Stimulated activated CD4-positive, alpha-beta T cell treated with anti-CD3 and anti-CD28 coated beads, Interleukin-15, amount 100 ng/mL, for 48 hours (primary cell): ENCODE measurements around the gene SLC22A23.
"Not testable (repeated sequence)": the region's sequence is repeated elsewhere in the genome, so short reads cannot be mapped to it uniquely, and the experiment has no call there.

Experiments
- DNase-seq, 2 donors: peaks; one replicate each; pipeline ENCODE4 v3.0.0-alpha.2; 2020; ENCODE audit warnings: low read depth in 2 of 2

SLC22A23 gene

DNA sequence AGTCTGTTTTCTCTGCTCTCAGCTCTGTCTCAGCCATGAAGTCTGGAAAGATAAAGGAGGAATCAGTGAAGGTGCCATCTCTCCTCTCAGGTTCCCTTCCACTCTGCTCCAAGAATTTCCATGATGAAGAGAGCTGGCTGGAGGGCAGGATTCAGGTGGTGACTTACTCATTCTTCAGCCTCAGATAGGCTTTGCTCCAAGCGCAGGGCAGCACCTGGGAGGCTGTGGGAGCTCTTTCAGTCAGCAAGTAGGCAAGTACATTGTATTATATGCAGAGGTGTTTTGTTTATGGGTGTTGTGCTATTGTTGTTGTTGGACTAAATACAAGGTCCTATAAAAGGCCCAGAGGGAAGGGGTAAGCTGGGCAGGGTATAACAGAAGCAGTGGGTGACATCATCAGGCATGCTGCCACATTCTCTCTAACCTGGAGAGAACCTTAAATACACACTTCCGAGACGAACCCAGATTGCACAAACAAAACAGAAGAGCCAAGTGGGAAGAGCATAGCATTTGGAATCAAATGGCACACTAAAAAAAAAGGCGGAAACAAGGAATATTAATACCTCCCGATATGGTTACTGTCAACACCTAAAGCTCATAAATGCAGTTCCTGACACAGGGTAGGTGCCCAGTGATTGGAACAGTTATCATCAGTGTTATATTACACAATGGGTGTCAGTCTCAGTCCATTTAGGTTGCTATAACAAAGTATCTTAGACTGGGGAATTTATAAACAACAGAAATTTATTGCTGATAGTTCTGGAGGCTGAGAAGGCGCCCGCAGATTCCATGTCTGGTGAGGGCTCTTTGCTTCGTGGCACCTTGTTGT is 212.6 kb downstream of the SLC22A23 start:
- DNase-seq: no peak

DNA sequence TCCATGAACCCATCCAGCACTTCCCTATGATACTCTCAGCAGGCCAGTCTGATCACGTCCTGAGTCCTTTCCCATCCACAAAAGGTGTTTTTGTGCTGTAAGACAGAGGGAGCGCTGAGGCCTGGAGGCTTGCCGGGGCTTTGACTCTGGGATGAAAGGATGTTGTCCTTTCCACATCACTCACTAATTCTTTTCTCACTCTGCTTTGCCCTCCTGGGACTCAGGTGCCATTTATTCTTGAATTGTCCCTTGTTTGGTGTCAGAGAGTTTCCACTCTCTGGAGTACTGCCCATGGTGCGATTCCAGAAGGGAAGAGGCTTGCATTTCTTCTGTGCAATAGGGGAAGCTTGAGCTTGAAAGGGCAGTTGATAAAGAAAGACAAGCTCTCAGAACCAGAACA is 214.1 kb downstream of the SLC22A23 start:
- no peak for DNase-seq

- not testable (repeated sequence) for DNase-seq
These were observed 215.1 kb downstream of the SLC22A23 start for GRCh38 chr6:3241745-3242144.

- DNase-seq: no peak
These were observed 216.3 kb downstream of the SLC22A23 start for GRCh38 chr6:3240595-3240994.

DNA sequence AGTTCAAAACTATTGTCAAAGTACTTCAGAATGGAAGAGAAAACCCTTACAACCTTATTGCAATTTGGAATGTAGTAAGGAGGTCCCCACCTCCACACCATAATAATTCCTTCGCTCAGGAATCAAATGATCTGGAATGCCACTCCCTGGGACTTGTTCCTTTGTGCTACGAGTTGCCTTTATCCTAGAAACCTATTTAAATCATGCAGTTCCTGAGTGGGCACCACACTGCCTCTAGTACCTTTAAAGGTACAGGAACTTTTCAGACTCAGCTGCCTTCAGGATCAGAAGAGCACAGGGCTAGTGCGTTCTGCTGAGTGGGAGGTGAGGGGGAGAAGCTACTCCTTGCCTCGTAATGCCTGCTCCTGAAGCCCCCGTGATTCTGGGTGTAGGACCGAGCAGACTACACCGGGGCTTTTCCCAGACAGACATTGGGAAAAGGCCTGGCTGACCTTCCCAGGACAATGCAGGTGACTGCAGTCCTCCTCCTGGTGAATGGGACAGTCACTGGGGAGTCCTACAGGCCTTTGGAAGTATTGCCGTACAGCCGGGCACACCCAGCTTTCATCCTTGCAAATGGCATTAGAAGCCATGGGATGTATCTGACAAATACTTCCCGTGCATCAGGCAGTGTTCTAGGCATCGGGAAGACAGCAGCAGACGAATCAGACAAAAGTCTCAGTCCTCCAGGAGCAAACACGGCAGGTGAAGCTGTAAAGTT is 217.6 kb downstream of the SLC22A23 start:
- no peak for DNase-seq

GRCh38 chr6:3237761-3238662 is 218.8 kb downstream of the SLC22A23 start:
- DNase-seq: no peak

DNA sequence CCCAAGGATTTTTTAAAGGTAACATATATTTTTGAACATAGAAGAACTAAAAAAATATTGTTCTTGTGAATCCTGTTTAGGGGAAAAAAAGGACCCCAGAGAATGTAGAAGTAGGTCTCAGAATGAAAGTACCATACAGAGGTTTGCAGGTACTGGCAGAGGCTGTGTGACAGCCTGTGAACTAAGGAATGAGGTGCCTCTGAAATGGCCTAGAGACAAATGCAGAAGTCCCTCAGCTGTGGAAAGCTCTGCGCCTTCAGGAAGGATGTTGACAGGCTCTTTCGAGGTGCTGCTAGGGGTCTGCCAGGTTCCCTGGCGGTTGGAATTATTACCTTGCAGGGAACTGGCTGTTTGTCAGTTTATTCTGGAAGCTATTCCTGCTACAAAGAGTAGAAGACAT is 220.8 kb downstream of the SLC22A23 start:
- no peak for DNase-seq

DNA sequence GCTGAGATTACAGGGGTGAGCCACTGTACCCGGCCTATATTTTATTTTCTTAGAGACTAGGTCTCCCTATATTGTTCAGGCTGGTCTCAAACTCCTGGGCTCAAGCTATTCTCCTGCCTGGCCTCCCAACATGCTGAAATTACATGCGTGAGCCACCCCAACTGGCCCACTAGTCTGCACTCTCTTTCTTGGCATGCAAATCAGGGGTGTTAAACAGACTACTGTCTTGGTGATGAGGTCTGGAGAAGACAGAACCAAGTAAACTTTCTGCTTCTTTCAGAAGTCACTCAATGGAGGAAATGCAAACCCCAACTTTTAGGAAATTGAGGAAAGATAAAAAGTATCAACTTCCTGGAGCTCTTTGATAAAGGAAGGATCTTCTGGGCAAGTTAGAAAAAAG is 221.4 kb downstream of the SLC22A23 start:
- DNase-seq: no peak

DNA sequence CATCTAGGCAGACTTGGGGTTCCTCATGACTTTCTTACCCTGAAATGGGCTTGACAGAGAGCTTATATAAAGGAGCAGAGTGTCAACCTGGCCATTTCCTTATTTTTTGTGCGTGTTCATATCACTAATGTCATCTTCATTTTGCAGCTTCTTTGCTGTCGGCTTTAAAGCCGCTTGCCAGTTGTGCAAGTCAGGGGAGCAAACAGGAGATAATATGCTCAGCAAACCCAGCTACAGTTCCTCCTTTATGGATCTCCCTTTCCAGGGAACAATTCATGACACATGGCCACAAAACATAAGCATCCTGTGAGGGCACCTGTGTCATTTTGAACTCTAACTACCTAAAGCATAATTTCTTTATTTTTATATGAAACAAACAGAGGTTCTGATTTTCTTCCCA is 222.9 kb downstream of the SLC22A23 start:
- no peak for DNase-seq

DNA sequence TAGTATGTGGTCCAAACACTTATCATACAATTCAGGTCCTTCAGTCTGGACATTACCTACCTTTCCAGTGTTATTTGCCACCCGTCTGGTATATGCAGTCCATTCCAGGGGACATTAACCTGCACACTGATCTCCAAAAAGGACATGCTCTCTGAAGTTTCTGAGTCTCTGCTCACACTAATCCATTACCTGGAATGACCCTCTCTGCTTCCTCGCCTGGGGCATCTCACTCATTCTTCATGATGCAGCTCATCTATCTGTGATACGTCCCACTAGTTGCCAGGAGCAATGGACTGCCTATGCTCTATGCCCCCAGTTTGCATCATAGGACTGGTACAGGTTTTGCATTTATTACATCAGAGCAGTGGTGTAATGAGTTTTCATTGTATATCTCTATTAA is 223.5 kb downstream of the SLC22A23 start:
- DNase-seq: no peak

DNA sequence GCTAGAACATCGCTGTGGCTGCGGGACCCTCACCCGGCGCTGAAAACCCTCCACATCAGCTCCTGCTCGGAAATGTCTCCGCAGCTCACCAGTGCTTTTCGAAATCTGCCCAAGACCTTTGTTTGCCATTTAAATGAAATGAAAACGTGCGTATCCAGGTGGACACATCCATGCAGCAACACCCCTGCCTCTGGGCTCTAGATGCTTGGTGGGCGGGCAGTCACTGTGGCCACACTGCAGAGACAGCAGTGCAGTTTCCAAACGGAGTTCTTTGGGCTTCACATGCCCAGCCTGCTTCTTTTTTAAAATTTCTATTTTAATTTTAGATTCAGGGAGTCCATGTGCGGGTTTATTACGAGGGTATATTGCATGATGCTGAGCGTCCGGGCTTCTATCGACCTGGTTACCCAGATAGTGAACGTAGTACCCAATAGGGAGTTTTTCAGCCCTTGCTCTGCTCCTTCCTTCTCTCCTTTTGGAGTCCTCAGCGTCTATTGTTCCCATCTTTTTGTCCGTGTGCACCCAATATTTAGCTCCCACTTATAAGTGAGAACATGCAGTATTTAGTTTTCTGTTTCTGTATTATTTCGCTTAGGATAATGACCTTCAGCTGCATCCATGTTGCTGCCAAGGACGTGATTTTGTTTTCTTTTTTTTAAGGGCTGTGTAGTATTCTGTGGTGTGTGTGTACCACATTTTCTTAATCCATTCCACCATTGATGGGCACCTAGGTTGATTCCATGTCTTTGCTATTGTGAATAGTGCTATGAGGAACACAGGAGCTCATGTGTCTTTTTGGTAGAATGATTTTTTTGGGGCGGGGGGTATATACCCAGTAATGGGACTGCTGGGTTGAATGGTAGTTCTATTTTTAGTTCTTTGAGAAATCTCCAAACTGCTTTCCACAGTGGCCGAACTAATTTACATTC is 224.6 kb downstream of the SLC22A23 start:
- no peak for DNase-seq

DNA sequence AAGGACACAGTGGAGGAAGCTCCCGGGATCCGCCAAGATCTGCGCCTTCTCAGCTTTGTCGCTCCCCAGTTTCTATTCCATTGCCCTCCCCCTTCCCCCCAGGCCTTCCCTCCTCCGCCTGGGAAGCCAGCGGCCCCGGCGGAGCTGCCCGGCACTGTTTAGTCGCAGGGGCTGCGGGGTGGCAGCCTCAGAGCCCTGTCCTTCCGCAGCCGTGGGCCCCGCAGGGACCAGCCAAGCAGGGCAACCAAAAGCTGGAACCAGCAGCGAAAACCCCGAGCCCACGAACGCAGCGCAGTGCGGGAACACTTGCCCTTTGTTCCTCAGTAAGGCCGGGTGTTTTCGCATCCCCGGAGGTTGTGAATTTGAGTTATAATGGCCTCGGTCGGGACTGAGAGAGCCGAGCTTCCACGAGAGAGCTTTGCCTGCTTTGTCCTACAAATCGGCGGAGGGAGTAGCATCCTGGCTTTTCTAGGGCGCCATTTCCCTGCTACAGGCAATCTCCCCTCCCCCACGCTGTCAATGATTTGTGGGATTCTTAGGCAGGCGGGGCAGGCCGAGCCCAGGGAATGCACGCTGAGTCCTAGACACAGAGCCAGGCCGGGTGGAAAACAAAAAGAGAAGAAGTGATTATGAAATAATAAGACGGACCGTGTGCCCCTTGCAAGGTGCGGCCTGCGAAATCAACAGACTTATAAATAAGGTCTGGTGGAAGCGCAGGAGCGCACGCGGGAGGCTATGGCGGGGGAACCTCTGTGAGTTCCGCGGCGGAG is 225.4 kb downstream of the SLC22A23 start:
- DNase-seq: no peak

GRCh38 chr6:3230900-3231246 is 226.0 kb downstream of the SLC22A23 start:
- no peak for DNase-seq

DNA sequence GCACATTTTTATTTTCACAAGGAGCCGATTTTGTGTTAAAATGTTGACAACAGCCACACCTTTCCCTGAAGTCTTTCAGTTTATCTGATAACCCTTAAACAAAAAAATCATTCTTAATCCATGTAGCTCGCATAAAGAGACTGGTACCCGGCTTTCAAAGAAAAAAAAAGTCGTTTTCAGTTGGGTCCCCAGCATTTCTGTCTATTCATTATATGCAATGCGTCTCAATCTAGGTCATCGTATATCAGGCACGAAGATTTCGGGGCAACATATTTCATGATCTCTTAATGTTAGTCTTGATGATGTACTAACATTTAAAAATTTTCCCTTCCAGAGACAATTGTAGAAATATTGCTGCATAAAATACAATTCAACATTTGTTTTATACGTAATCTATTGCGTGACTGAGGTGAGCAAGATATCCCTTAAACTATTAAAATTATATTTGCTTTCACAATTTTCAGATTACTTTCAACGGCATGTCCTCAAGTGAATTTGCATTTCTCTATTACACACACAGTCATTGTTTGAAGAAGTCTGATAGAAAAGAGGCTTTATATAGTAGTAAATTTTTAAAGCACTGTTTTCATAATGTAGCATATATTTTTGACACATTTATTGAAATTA is 226.5 kb downstream of the SLC22A23 start:
- DNase-seq: no peak

DNA sequence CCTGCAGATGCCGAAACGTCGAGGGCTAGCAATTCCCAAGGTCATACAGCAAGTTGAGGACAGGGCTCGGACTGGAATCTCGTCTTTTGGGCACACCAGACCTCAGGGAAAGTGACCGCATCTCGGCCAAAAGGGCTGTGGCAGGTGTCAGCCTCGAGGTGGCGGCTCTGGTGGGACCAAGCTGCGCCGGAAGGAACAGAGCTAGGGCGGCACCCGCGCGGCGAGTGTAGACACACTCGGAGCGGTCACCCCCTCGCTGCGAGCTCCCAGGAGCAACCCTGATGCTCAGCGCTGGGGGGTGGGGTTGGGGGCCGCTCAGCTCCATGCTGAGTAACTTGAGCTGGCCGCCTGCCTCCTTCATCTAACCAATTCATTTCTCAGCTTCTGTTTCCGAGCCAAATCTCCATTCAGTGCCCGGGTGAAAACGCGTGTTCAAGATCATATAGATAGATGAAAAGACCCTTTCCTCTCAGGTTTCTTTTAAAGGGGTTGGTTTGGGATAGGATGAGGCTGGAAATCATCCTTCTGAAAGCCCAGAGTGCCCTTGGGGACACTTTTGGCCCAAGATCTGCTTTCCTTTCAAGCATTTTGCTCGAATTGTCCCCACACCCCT is 227.2 kb downstream of the SLC22A23 start:
- DNase-seq: no peak

GRCh38 chr6:3228771-3229565 is 227.9 kb downstream of the SLC22A23 start:
- no peak for DNase-seq

GRCh38 chr6:3228046-3228671 is 228.7 kb downstream of the SLC22A23 start:
- no peak for DNase-seq

DNA sequence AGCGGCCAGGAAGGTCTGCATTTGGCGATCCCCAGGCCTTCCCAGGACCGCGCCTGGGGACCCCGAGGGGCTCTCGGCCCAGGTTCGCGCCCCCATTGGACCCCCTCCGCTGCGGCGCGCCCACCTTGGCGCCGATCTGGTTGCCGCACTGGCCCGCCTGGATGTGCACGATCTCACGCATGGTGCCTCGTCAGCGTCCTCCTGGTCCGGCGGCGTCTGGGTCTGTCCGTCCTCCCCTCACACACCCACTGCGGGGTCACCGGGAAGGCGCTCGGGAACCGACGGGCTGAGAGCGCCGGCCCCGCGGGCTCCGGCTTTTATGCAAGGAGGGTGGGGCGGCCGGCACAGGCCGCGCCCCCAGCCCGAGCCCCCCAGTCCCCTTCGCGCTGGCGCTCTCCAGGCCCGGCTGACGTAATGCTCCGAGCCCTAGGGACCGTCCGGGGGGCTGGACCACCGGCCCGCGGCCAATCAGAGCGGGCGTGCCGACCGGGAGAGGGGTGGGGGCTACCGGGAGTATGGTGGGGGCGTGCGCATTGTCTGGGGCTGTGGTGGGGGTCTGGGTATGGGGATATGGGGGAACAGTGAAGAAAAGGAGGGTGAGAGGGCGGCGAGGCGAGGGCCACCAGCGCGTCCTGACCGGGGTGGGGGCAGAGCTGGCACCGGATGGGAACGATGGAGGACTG is 229.3 kb downstream of the SLC22A23 start, which contains the start of gene TUBB2B:
TUBB2B (minus strand) TSS at position 291 of the 683 bp plus-strand sequence; CDS start at position 181, 110 bp downstream.
- no peak for DNase-seq
